Measurements from ENCODE around the gene LRMDA. TPM values are rescaled to one million over a fixed set of nuclear protein-coding genes. Genes with fewer than 3 reads are reported as not detected.

The LRMDA gene
- total and polyA plus RNA-seq, 2 of the 8 experiments (the other 6 are each of a cell fraction or from before 2014, with no cell fraction given) = 0.86 to 2.8 TPM

- TF ChIP-seq USF2 (IDR thresholded peaks at IDR 0.05; ENCODE audit: low read length) (no peak), SIN3A (conservative IDR thresholded peaks at IDR 0.05 in 1 of 2, IDR thresholded peaks at IDR 0.05 in 1 of 2; ENCODE audit: low read depth in 1 of 2, low read length in 2 of 2) (no peak), CEBPB (IDR thresholded peaks at IDR 0.05; ENCODE audit: low read depth, low read length) (no peak), SP4 (IDR thresholded peaks at IDR 0.05; ENCODE audit: low read length) (no peak), NRF1 (IDR thresholded peaks at IDR 0.05; ENCODE audit: low read depth, low read length) (no peak)
- TF ChIP-seq, protein P1, sequence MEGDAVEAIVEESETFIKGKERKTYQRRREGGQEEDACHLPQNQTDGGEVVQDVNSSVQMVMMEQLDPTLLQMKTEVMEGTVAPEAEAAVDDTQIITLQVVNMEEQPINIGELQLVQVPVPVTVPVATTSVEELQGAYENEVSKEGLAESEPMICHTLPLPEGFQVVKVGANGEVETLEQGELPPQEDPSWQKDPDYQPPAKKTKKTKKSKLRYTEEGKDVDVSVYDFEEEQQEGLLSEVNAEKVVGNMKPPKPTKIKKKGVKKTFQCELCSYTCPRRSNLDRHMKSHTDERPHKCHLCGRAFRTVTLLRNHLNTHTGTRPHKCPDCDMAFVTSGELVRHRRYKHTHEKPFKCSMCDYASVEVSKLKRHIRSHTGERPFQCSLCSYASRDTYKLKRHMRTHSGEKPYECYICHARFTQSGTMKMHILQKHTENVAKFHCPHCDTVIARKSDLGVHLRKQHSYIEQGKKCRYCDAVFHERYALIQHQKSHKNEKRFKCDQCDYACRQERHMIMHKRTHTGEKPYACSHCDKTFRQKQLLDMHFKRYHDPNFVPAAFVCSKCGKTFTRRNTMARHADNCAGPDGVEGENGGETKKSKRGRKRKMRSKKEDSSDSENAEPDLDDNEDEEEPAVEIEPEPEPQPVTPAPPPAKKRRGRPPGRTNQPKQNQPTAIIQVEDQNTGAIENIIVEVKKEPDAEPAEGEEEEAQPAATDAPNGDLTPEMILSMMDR (IDR thresholded peaks at IDR 0.05; ENCODE audit: control extremely low read depth in 1 of 3, insufficient read depth in 1 of 3, low read depth in 1 of 3, low read length in 3 of 3) = no peak
- TF ChIP-seq, protein P2, sequence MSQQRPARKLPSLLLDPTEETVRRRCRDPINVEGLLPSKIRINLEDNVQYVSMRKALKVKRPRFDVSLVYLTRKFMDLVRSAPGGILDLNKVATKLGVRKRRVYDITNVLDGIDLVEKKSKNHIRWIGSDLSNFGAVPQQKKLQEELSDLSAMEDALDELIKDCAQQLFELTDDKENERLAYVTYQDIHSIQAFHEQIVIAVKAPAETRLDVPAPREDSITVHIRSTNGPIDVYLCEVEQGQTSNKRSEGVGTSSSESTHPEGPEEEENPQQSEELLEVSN (IDR thresholded peaks at IDR 0.05) = no peak
Measured at GRCh38 chr10:75527542-75527941, 96.1 kb downstream of the LRMDA start (continued).
